Measurements from ENCODE around the gene CACNG4. TPM values are rescaled to one million over a fixed set of nuclear protein-coding genes. Genes with fewer than 3 reads are reported as not detected.

The CACNG4 gene
- total RNA-seq, 2 donors from 2014 or later = not detected

GRCh38 chr17:66948061-66948750 is 16.3 kb upstream of the CACNG4 start:
- no peak for ATAC-seq
- H3K9me3 ChIP-seq (ENCODE audit: control insufficient read depth, low read length, poor library complexity, severe bottlenecking) = no peaks in the 10 kb centered on the region
- peaks cover 11% of the 10 kb centered on the region for H3K36me3 Mint-ChIP-seq (ENCODE audit: low read depth)
- peaks cover 82% of the 10 kb centered on the region for H3K27me3 Mint-ChIP-seq
- no peak overlapping the region for H3K27ac Mint-ChIP-seq
- DNase-seq = no peak
- H3K4me3 Mint-ChIP-seq = no peak overlapping the region
- peaks cover 13% of the 10 kb centered on the region for H3K4me1 Mint-ChIP-seq

GRCh38 chr17:66949501-66949900 is 15.0 kb upstream of the CACNG4 start:
- DNase-seq (no peak), ATAC-seq (no peak)
- no peaks in the 10 kb centered on the region for H3K9me3 ChIP-seq (ENCODE audit: control insufficient read depth, low read length, poor library complexity, severe bottlenecking)
- Mint-ChIP-seq H3K4me3 (no peak overlapping the region), H3K27me3 (peaks cover 77% of the 10 kb centered on the region), H3K36me3 (ENCODE audit: low read depth) (peaks cover 10% of the 10 kb centered on the region), H3K4me1 (peaks cover 9% of the 10 kb centered on the region), H3K27ac (no peak overlapping the region)

- Mint-ChIP-seq H3K27me3 (peaks cover 69% of the 10 kb centered on the region), H3K4me3 (no peak overlapping the region), H3K4me1 (peaks cover 8% of the 10 kb centered on the region), H3K36me3 (ENCODE audit: low read depth) (peaks cover 10% of the 10 kb centered on the region), H3K27ac (no peak overlapping the region)
- H3K9me3 ChIP-seq (ENCODE audit: control insufficient read depth, low read length, poor library complexity, severe bottlenecking) = no peaks in the 10 kb centered on the region
- no peak for DNase-seq
- ATAC-seq = no peak
Observed at GRCh38 chr17:66950325-66950724, 14.2 kb upstream of the CACNG4 start.

- peaks cover 10% of the 10 kb centered on the region for H3K36me3 Mint-ChIP-seq (ENCODE audit: low read depth)
- no peak overlapping the region for H3K27ac Mint-ChIP-seq
- ATAC-seq (no peak), DNase-seq (no peak)
- H3K27me3 Mint-ChIP-seq = peaks cover 62% of the 10 kb centered on the region
- H3K9me3 ChIP-seq (ENCODE audit: control insufficient read depth, low read length, poor library complexity, severe bottlenecking) = no peaks in the 10 kb centered on the region
- H3K4me1 Mint-ChIP-seq = peaks cover 4% of the 10 kb centered on the region
- H3K4me3 Mint-ChIP-seq = no peak overlapping the region
Observed at GRCh38 chr17:66950886-66951604, 13.5 kb upstream of the CACNG4 start.

GRCh38 chr17:66951605-66951953 is 12.9 kb upstream of the CACNG4 start:
- peaks cover 56% of the 10 kb centered on the region for H3K27me3 Mint-ChIP-seq
- H3K27ac Mint-ChIP-seq = no peak overlapping the region
- peaks cover 2% of the 10 kb centered on the region for H3K4me1 Mint-ChIP-seq
- H3K9me3 ChIP-seq (ENCODE audit: control insufficient read depth, low read length, poor library complexity, severe bottlenecking) = no peaks in the 10 kb centered on the region
- ATAC-seq (no peak), DNase-seq (no peak)
- peaks cover 7% of the 10 kb centered on the region for H3K36me3 Mint-ChIP-seq (ENCODE audit: low read depth)
- no peak overlapping the region for H3K4me3 Mint-ChIP-seq

- no peaks in the 10 kb centered on the region for H3K9me3 ChIP-seq (ENCODE audit: control insufficient read depth, low read length, poor library complexity, severe bottlenecking)
- no peak overlapping the region for H3K27ac Mint-ChIP-seq
- H3K36me3 Mint-ChIP-seq (ENCODE audit: low read depth) = peaks cover 7% of the 10 kb centered on the region
- H3K4me3 Mint-ChIP-seq = no peak overlapping the region
- DNase-seq (no peak), ATAC-seq (no peak)
- peaks cover 2% of the 10 kb centered on the region for H3K4me1 Mint-ChIP-seq
- peaks cover 51% of the 10 kb centered on the region for H3K27me3 Mint-ChIP-seq
Observed at GRCh38 chr17:66952031-66952524, 12.4 kb upstream of the CACNG4 start.

- H3K36me3 Mint-ChIP-seq (ENCODE audit: low read depth) = peaks cover 7% of the 10 kb centered on the region
Observed at GRCh38 chr17:66952681-66953629, 11.6 kb upstream of the CACNG4 start.

GRCh38 chr17:66953630-66954020 is 10.9 kb upstream of the CACNG4 start:
- peaks cover 7% of the 10 kb centered on the region for H3K36me3 Mint-ChIP-seq (ENCODE audit: low read depth)
- H3K27ac Mint-ChIP-seq = no peak overlapping the region
- H3K4me1 Mint-ChIP-seq = peaks cover 2% of the 10 kb centered on the region
- ATAC-seq (no peak), DNase-seq (no peak)
- H3K27me3 Mint-ChIP-seq = peaks cover 40% of the 10 kb centered on the region
- H3K4me3 Mint-ChIP-seq = no peak overlapping the region
- no peaks in the 10 kb centered on the region for H3K9me3 ChIP-seq (ENCODE audit: control insufficient read depth, low read length, poor library complexity, severe bottlenecking)

More at GRCh38 chr17:66952681-66953629, 11.6 kb upstream of the CACNG4 start:
- Mint-ChIP-seq H3K27me3 (peaks cover 47% of the 10 kb centered on the region), H3K4me3 (no peak overlapping the region), H3K4me1 (peaks cover 2% of the 10 kb centered on the region), H3K27ac (no peak overlapping the region)
- ATAC-seq = no peak
- no peaks in the 10 kb centered on the region for H3K9me3 ChIP-seq (ENCODE audit: control insufficient read depth, low read length, poor library complexity, severe bottlenecking)
- DNase-seq = no peak

- peaks cover 4% of the 10 kb centered on the region for H3K36me3 Mint-ChIP-seq (ENCODE audit: low read depth)
- ATAC-seq (no peak), DNase-seq (no peak)
- no peak overlapping the region for H3K4me3 Mint-ChIP-seq
- no peaks in the 10 kb centered on the region for H3K9me3 ChIP-seq (ENCODE audit: control insufficient read depth, low read length, poor library complexity, severe bottlenecking)
- peaks cover 37% of the 10 kb centered on the region for H3K27me3 Mint-ChIP-seq
- peaks cover 2% of the 10 kb centered on the region for H3K4me1 Mint-ChIP-seq
- no peak overlapping the region for H3K27ac Mint-ChIP-seq
Observed at GRCh38 chr17:66954632-66955031, 9.9 kb upstream of the CACNG4 start.

GRCh38 chr17:66955821-66956220 is 8.7 kb upstream of the CACNG4 start:
- ATAC-seq (no peak), DNase-seq (no peak)
- peaks cover under 1% of the 10 kb centered on the region for H3K4me1 Mint-ChIP-seq
- peaks cover 37% of the 10 kb centered on the region for H3K27me3 Mint-ChIP-seq
- no peak overlapping the region for H3K27ac Mint-ChIP-seq
- no peak overlapping the region for H3K4me3 Mint-ChIP-seq
- H3K36me3 Mint-ChIP-seq (ENCODE audit: low read depth) = peaks cover under 1% of the 10 kb centered on the region
- no peaks in the 10 kb centered on the region for H3K9me3 ChIP-seq (ENCODE audit: control insufficient read depth, low read length, poor library complexity, severe bottlenecking)

- Mint-ChIP-seq H3K27ac (no peak overlapping the region), H3K4me3 (no peak overlapping the region), H3K36me3 (ENCODE audit: low read depth) (no peaks in the 10 kb centered on the region), H3K4me1 (no peaks in the 10 kb centered on the region), H3K27me3 (peaks cover 35% of the 10 kb centered on the region)
- no peak for DNase-seq
- H3K9me3 ChIP-seq (ENCODE audit: control insufficient read depth, low read length, poor library complexity, severe bottlenecking) = no peaks in the 10 kb centered on the region
- no peak for ATAC-seq
Observed at GRCh38 chr17:66956941-66957340, 7.6 kb upstream of the CACNG4 start.

GRCh38 chr17:66957343-66957742 is 7.2 kb upstream of the CACNG4 start:
- DNase-seq (no peak), ATAC-seq (no peak)
- Mint-ChIP-seq H3K27me3 (peaks cover 36% of the 10 kb centered on the region), H3K4me1 (no peaks in the 10 kb centered on the region), H3K36me3 (ENCODE audit: low read depth) (peaks cover 1% of the 10 kb centered on the region), H3K4me3 (no peak overlapping the region), H3K27ac (no peak overlapping the region)
- no peaks in the 10 kb centered on the region for H3K9me3 ChIP-seq (ENCODE audit: control insufficient read depth, low read length, poor library complexity, severe bottlenecking)

Measured in T-helper 17 cell (primary cell).